A549 (cell line): Measurements from ENCODE around the gene TRABD. TPM values are rescaled to one million over a fixed set of nuclear protein-coding genes. Genes with fewer than 3 reads are reported as not detected.
A peak's percentile ranks its signal among the peaks of the same experiment; 100 is the strongest.

Experiments
- ATAC-seq, 2 experiments: fragments of 200-7000 bp in 1 of 2; fragments of >200 bp in 1 of 2; cut with Nextera tagmentation in 1 of 2; cut with Tn5 transposase in 1 of 2; 3 replicates each; pipeline versions ENCODE4 v1.8.0 to v1.9.1; 2018 to 2020; ENCODE audit warnings: mild to moderate bottlenecking in 1 of 2, moderate library complexity in 1 of 2
- CTCF ChIA-PET: fragments of 300-600 bp; sonication (Branson Sonifier 250); formaldehyde crosslinking; extraction: SDS; loops from one replicate; lab custom pipeline; 2021; ENCODE audit warnings: antibody characterized with exemption, inconsistent platforms; lab: Yijun Ruan, JAX
- POLR2A ChIA-PET: fragments of 350-600 bp; formaldehyde crosslinking; extraction: SDS; loops from one replicate; lab custom pipeline; 2021; ENCODE audit warnings: antibody characterized with exemption, inconsistent platforms; lab: Yijun Ruan, JAX
- DNase-seq, 2 experiments: peaks; one replicate each; pipeline versions ENCODE4 v3.0.0 to v3.0.0-alpha.2; 2011 to 2016; ENCODE audit warnings: low read depth in 1 of 2, low spot score in 1 of 2
- FAIRE-seq: peaks from 2 replicates; lab custom pipeline; 2011; peaks lifted over from hg19 to GRCh38; lab: Jason Lieb, UNC
- H3K27ac ChIP-seq, 2 experiments: fragments of >200 bp; sonication (Bioruptor Twin); formaldehyde crosslinking; 3 replicates each; pipeline ENCODE4 v1.5.1; 2016 to 2017
- H3K4me1 ChIP-seq: fragments of >200 bp; sonication (Bioruptor Twin); formaldehyde crosslinking; 3 replicates; pipeline ENCODE4 v1.6.1; 2016
- H3K4me2 ChIP-seq: fragments of >200 bp; sonication (Bioruptor Twin); formaldehyde crosslinking; 3 replicates; pipeline ENCODE4 v1.6.1; 2016
- H3K4me3 ChIP-seq: fragments of >200 bp; sonication (Bioruptor Twin); formaldehyde crosslinking; 3 replicates; pipeline ENCODE4 v1.5.1; 2016
- H3K9me3 ChIP-seq: fragments of >200 bp; sonication (Bioruptor Twin); formaldehyde crosslinking; 3 replicates; pipeline ENCODE4 v1.6.1; 2016
- ATOH8 ChIP-seq: fragments of 250-450 bp; sonication (Bioruptor Pico); IDR thresholded peaks from 2 replicates; pipeline ENCODE4 v1.5.0; 2020; ENCODE audit warnings: low read depth, mild to moderate bottlenecking, moderate library complexity
- BHLHE40 ChIP-seq: IDR thresholded peaks from 2 replicates; pipeline ENCODE4 v1.6.1; 2012; ENCODE audit warnings: low read depth, low read length, inconsistent platforms
- CBX2 ChIP-seq: fragments of 200-600 bp; sonication (generic); IDR thresholded peaks from 2 replicates; pipeline ENCODE4 v1.6.1; 2016; ENCODE audit warnings: low read depth, mild to moderate bottlenecking, borderline replicate concordance
- CTCF ChIP-seq: fragments of >200 bp; sonication (Bioruptor Twin); formaldehyde crosslinking; IDR thresholded peaks from 3 replicates; pipeline ENCODE4 v1.5.1; 2016
- EP300 ChIP-seq, 2 experiments: fragments of >200 bp; sonication (Bioruptor Twin); formaldehyde crosslinking; IDR thresholded peaks; 2 replicates in 1 of 2; 3 replicates in 1 of 2; pipeline ENCODE4 v1.6.1; 2016 to 2017
- ESRRA ChIP-seq: fragments of 150-350 bp; IDR thresholded peaks from 2 replicates; pipeline ENCODE4 v1.6.1; 2014; ENCODE audit warnings: mild to moderate bottlenecking, low read length, borderline replicate concordance
- FOSL2 ChIP-seq, 2 experiments: fragments of 450-650 bp in 1 of 2; fragments of >200 bp in 1 of 2; sonication (Bioruptor Twin) in 1 of 2; formaldehyde crosslinking; IDR thresholded peaks; 2 replicates each; pipeline versions ENCODE4 v1.5.0 to v1.6.1; 2016 to 2020; ENCODE audit warnings: mild to moderate bottlenecking in 1 of 2, moderate library complexity in 1 of 2
- FOXS1 ChIP-seq: fragments of 250-450 bp; sonication (Bioruptor Pico); IDR thresholded peaks from 2 replicates; pipeline ENCODE4 v1.5.0; 2020; ENCODE audit warnings: mild to moderate bottlenecking, moderate library complexity
- HDAC2 ChIP-seq: fragments of 200-600 bp; sonication (generic); IDR thresholded peaks from 2 replicates; pipeline ENCODE4 v1.6.1; 2016
- KDM1A ChIP-seq: fragments of 200-600 bp; sonication (generic); IDR thresholded peaks from 2 replicates; pipeline ENCODE4 v1.6.1; 2016; ENCODE audit warnings: low read depth, mild to moderate bottlenecking
- KDM5A ChIP-seq: fragments of 200-600 bp; sonication (generic); IDR thresholded peaks from 2 replicates; pipeline ENCODE4 v1.6.1; 2016; ENCODE audit warnings: antibody characterized with exemption, mild to moderate bottlenecking
- MAFK ChIP-seq: fragments of 450-650 bp; IDR thresholded peaks from 2 replicates; pipeline ENCODE4 v1.6.1; 2014; ENCODE audit not compliant: partially characterized antibody
- MYC ChIP-seq: IDR thresholded peaks from 2 replicates; pipeline ENCODE4 v1.6.1; 2012; ENCODE audit warnings: mild to moderate bottlenecking, inconsistent platforms, low read length, improper control_type of control experiment, borderline replicate concordance
- POLR2AphosphoS2 ChIP-seq: conservative IDR thresholded peaks from 2 replicates; pipeline ENCODE4 v1.6.1; 2012; ENCODE audit warnings: low read length, improper control_type of control experiment, inconsistent platforms
- REST ChIP-seq: fragments of 200-600 bp; sonication (generic); IDR thresholded peaks from 2 replicates; pipeline ENCODE4 v1.6.1; 2016; ENCODE audit warnings: antibody characterized with exemption, mild to moderate bottlenecking, moderate library complexity
- RFX5 ChIP-seq: fragments of 450-650 bp; IDR thresholded peaks from 2 replicates; pipeline ENCODE4 v1.7.1; 2014; ENCODE audit warnings: antibody characterized with exemption, mild to moderate bottlenecking, moderate library complexity
- RNF2 ChIP-seq: fragments of 200-600 bp; sonication (generic); IDR thresholded peaks from 2 replicates; pipeline ENCODE4 v1.6.1; 2016; ENCODE audit warnings: low read depth, mild to moderate bottlenecking, antibody characterized with exemption, moderate library complexity, borderline replicate concordance
- SMC3 ChIP-seq: fragments of >200 bp; sonication (Bioruptor Twin); formaldehyde crosslinking; IDR thresholded peaks from 3 replicates; pipeline ENCODE4 v1.6.1; 2018; ENCODE audit warnings: inconsistent platforms
- TFCP2L1 ChIP-seq: fragments of 250-450 bp; sonication (Bioruptor Pico); IDR thresholded peaks from 2 replicates; pipeline ENCODE4 v1.5.0; 2021; ENCODE audit warnings: mild to moderate bottlenecking
- TP53 ChIP-seq: fragments of 250-450 bp; sonication (Bioruptor Pico); IDR thresholded peaks from 2 replicates; pipeline ENCODE4 v1.5.0; 2021; ENCODE audit warnings: mild to moderate bottlenecking, moderate library complexity
- WGBS: methylation state at CpG from one replicate; pipeline ENCODE4 v1.1.6; 2017; ENCODE audit errors: missing lambda C conversion rate; 5-methylcytosine and 5-hydroxymethylcytosine counted together
- polyA plus RNA-seq, 4 experiments: library from polyadenylated mRNA; depleted of rRNA in 3 of 4; stranded (reverse); fragments of >200 nt; fragmentation: RNase III in 1 of 4; extraction: RNeasy Plus Mini Kit Qiagen cat#74134 plus additional on column Dnase treatment in 1 of 4; gene quantifications; 2 replicates in 3 of 4; 3 replicates in 1 of 4; pipeline ENCODE4 v1.2.3, GENCODE V29; 2011 to 2017
- TF ChIP-seq, protein P1 (sequence below): fragments of >200 bp; sonication (Bioruptor Twin); formaldehyde crosslinking; IDR thresholded peaks from 3 replicates; pipeline ENCODE4 v1.6.1; 2016
- TF ChIP-seq, protein P2 (sequence below): fragments of >200 bp; sonication (Bioruptor Twin); formaldehyde crosslinking; IDR thresholded peaks from 2 replicates; pipeline ENCODE4 v1.6.1; 2016

The TRABD gene
- polyA plus RNA-seq, 2 of the 4 experiments (the other 2 are of a cell fraction): 14.8 to 30.4 TPM

- POLR2A ChIA-PET: no interaction called here
- TF ChIP-seq KDM5A (no peak), REST (no peak), RFX5 (no peak), TFCP2L1 (no peak), POLR2AphosphoS2 (no peak), SMC3 (no peak), ESRRA (no peak), CBX2 (no peak), MYC (no peak), HDAC2 (no peak), BHLHE40 (no peak), FOSL2 (IDR thresholded peaks at IDR 0.05) (no peak), FOSL2 (CRISPR knock-in tag; IDR thresholded peaks at IDR 0.05) (no peak), EP300 (IDR thresholded peaks at IDR 0.05) (no peak), TP53 (CRISPR knock-in tag) (no peak), CTCF (no peak)
- TF ChIP-seq, protein P1, sequence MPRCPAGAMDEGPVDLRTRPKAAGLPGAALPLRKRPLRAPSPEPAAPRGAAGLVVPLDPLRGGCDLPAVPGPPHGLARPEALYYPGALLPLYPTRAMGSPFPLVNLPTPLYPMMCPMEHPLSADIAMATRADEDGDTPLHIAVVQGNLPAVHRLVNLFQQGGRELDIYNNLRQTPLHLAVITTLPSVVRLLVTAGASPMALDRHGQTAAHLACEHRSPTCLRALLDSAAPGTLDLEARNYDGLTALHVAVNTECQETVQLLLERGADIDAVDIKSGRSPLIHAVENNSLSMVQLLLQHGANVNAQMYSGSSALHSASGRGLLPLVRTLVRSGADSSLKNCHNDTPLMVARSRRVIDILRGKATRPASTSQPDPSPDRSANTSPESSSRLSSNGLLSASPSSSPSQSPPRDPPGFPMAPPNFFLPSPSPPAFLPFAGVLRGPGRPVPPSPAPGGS: no peak
- TF ChIP-seq, protein P2, sequence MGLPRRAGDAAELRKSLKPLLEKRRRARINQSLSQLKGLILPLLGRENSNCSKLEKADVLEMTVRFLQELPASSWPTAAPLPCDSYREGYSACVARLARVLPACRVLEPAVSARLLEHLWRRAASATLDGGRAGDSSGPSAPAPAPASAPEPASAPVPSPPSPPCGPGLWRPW: no peak
- Histone ChIP-seq H3K4me2 (no peak overlapping the region), H3K9me3 (no peaks in the 10 kb centered on the region), H3K27ac (no peak overlapping the region), H3K4me1 (peaks cover 7% of the 10 kb centered on the region; the same call in 1 of the 3 replicates), H3K4me3 (no peak overlapping the region)
- WGBS: 79% methylated on average over 13 of the region's 27 CpGs
- CTCF ChIA-PET: interaction anchor here (1.3 to 1.9 kb wide), 2 partner anchors 16 to 26 kb away, joined by 6 to 7 read pairs; no protein-coding TSS in a partner anchor
- FAIRE-seq (no peak), ATAC-seq (peak; percentile 23 to 41; a peak in 3 of 6 replicates), DNase-seq (no peak)
These were observed 11.1 kb upstream of the TRABD start for GRCh38 chr22:50174382-50175190.

DNA sequence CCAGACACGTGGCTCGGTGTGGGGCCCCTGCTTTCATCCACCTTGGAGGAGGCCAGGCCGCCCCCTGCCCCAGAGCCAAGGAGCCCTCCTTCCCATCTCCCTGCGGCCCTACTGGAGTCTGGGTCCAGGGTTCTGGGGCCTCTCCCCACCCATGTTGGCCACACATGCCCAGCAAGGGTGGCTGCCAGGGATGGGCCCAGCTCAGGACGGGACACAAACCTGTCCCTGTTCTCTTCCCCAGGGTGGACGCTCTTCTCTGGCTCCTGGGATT lies 10.6 kb upstream of the TRABD start:
- 94% methylated on average over 2 of the region's 6 CpGs for WGBS
- CTCF ChIA-PET: interaction anchor here (1.9 kb wide), 1 partner anchor 26 kb away, joined by 7 read pairs; no protein-coding TSS in a partner anchor
- no peak for TF ChIP-seq MAFK
- no peak for TF ChIP-seq RFX5
- no peak for TF ChIP-seq FOXS1
- no peak for TF ChIP-seq KDM1A
- no peak for TF ChIP-seq BHLHE40
- TF ChIP-seq KDM5A: no peak
- TF ChIP-seq SMC3: no peak
- TF ChIP-seq RNF2: no peak
- no peak for TF ChIP-seq POLR2AphosphoS2
- no peak for TF ChIP-seq ATOH8 (CRISPR knock-in tag)
- no peak for TF ChIP-seq MYC
- H3K27ac ChIP-seq: no peak overlapping the region
- FAIRE-seq (no peak), DNase-seq (no peak), ATAC-seq (no peak)
- POLR2A ChIA-PET: no interaction called here
- H3K9me3 ChIP-seq: no peaks in the 10 kb centered on the region
- H3K4me1 ChIP-seq: peaks cover 7% of the 10 kb centered on the region; the same call in 1 of the 3 replicates
- H3K4me2 ChIP-seq: no peak overlapping the region
- H3K4me3 ChIP-seq: no peak overlapping the region
